ENCODE data around the gene ATP8A2. TPM values are rescaled to one million over a fixed set of nuclear protein-coding genes. Genes with fewer than 3 reads are reported as not detected.

ATP8A2 gene
- total RNA-seq, 4 donors from 2014 or later, result 0.13 to 0.24 (median 0.20) TPM

GRCh38 chr13:25743421-25743820 lies 371.6 kb downstream of the ATP8A2 start:
- DNase-seq (ENCODE audit: low spot score in 2 of 2), result no peak

DNA sequence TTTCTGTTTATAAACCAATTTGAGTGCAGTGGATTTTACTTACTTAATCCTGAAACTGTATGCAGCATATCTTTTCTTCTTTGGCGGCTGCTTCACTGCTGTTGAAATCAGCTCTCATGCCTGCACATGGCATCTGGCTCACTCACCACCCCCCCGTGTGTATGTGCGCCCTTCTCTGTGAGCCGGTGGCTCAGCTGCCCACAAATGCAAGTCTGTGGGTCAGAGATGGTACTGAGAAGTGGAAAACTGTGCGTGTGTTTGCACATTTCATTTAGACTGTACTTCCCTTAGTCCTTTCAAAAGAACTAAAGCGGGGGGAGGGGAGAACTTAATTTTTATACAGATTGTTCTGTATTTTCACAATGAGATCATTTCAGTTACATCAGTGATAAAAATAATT lies 372.4 kb downstream of the ATP8A2 start:
- WGBS, result 52% methylated on average over 6 of the region's 6 CpGs
- no peaks in the 10 kb centered on the region for H3K36me3 ChIP-seq
- H3K4me3 ChIP-seq, result no peak overlapping the region
- H3K27me3 ChIP-seq, result no peaks in the 10 kb centered on the region
- no peak overlapping the region for H3K27ac ChIP-seq
- H3K9me3 ChIP-seq, result no peaks in the 10 kb centered on the region
- no peaks in the 10 kb centered on the region for H3K4me1 ChIP-seq
- no peak for TF ChIP-seq POLR2A (IDR thresholded peaks at IDR 0.05)
- TF ChIP-seq EP300 (IDR thresholded peaks at IDR 0.05), result no peak
- TF ChIP-seq CTCF (IDR thresholded peaks at IDR 0.05), result no peak
- TF ChIP-seq POLR2AphosphoS5 (IDR thresholded peaks at IDR 0.05), result no peak
- no peak for DNase-seq (ENCODE audit: low spot score in 2 of 2)

More at GRCh38 chr13:25743421-25743820, 371.6 kb downstream of the ATP8A2 start:
- no peak for TF ChIP-seq EP300 (IDR thresholded peaks at IDR 0.05)
- no peak for TF ChIP-seq POLR2AphosphoS5 (IDR thresholded peaks at IDR 0.05)
- TF ChIP-seq POLR2A (IDR thresholded peaks at IDR 0.05), result no peak
- TF ChIP-seq CTCF (IDR thresholded peaks at IDR 0.05), result no peak
- Histone ChIP-seq H3K9me3 (no peaks in the 10 kb centered on the region), H3K4me3 (no peak overlapping the region), H3K27ac (no peak overlapping the region), H3K27me3 (no peaks in the 10 kb centered on the region), H3K4me1 (peaks cover 2% of the 10 kb centered on the region), H3K36me3 (no peaks in the 10 kb centered on the region)
- 73% methylated on average over 4 of the region's 4 CpGs for WGBS

GRCh38 chr13:25746131-25746530 lies 374.4 kb downstream of the ATP8A2 start:
- no peaks in the 10 kb centered on the region for H3K4me1 ChIP-seq
- no peak overlapping the region for H3K4me3 ChIP-seq
- H3K27ac ChIP-seq, result no peak overlapping the region
- WGBS, result 93% methylated on average over 3 of the region's 3 CpGs
- no peaks in the 10 kb centered on the region for H3K27me3 ChIP-seq
- DNase-seq (ENCODE audit: low spot score in 2 of 2), result no peak
- TF ChIP-seq EP300 (IDR thresholded peaks at IDR 0.05), result no peak
- no peak for TF ChIP-seq CTCF (IDR thresholded peaks at IDR 0.05)
- no peak for TF ChIP-seq POLR2A (IDR thresholded peaks at IDR 0.05)
- TF ChIP-seq POLR2AphosphoS5 (IDR thresholded peaks at IDR 0.05), result no peak
- H3K36me3 ChIP-seq, result no peaks in the 10 kb centered on the region
- no peaks in the 10 kb centered on the region for H3K9me3 ChIP-seq

- Histone ChIP-seq H3K27ac (no peak overlapping the region), H3K4me3 (no peak overlapping the region), H3K9me3 (no peaks in the 10 kb centered on the region), H3K36me3 (no peaks in the 10 kb centered on the region), H3K4me1 (peaks cover 10% of the 10 kb centered on the region), H3K27me3 (no peaks in the 10 kb centered on the region)
- 41% methylated on average over 8 of the region's 8 CpGs for WGBS
- TF ChIP-seq EP300 (IDR thresholded peaks at IDR 0.05) (no peak), POLR2A (IDR thresholded peaks at IDR 0.05) (no peak), POLR2AphosphoS5 (IDR thresholded peaks at IDR 0.05) (no peak), CTCF (IDR thresholded peaks at IDR 0.05) (no peak)
- DNase-seq (ENCODE audit: low spot score in 2 of 2), result no peak
Measured at GRCh38 chr13:25752957-25753551, 381.3 kb downstream of the ATP8A2 start.

GRCh38 chr13:25753976-25754375 lies 382.2 kb downstream of the ATP8A2 start:
- Histone ChIP-seq H3K9me3 (no peaks in the 10 kb centered on the region), H3K27me3 (no peaks in the 10 kb centered on the region), H3K36me3 (no peaks in the 10 kb centered on the region), H3K4me1 (peaks cover 10% of the 10 kb centered on the region), H3K27ac (no peak overlapping the region), H3K4me3 (no peak overlapping the region)
- WGBS, result 81% methylated on average over 7 of the region's 7 CpGs
- no peak for DNase-seq (ENCODE audit: low spot score in 2 of 2)
- TF ChIP-seq POLR2AphosphoS5 (IDR thresholded peaks at IDR 0.05) (no peak), POLR2A (IDR thresholded peaks at IDR 0.05) (no peak), CTCF (IDR thresholded peaks at IDR 0.05) (no peak), EP300 (IDR thresholded peaks at IDR 0.05) (no peak)
